Right renal pelvis (tissue), 4 donors: ENCODE measurements around the gene TAS2R41. TPM values are rescaled to one million over a fixed set of nuclear protein-coding genes. Genes with fewer than 3 reads are reported as not detected.
"Not testable (repeated sequence)": the region's sequence is repeated elsewhere in the genome, so short reads cannot be mapped to it uniquely, and the experiment has no call there.

Source experiments
- DNase-seq, 4 donors: peaks; one replicate each; pipeline ENCODE4 v3.0.0-alpha.2; 2013; ENCODE audit warnings: low read depth in 4 of 4, low spot score in 3 of 4, missing footprints in 1 of 4
- polyA plus RNA-seq, 4 donors: library from polyadenylated mRNA; unstranded; fragments of 120-200 nt; gene quantifications; one replicate each; pipeline ENCODE4 v1.2.1, GENCODE V29; 2013; ENCODE audit not compliant: insufficient read length in 4 of 4

TAS2R41 gene
- polyA plus RNA-seq, 4 donors, result not detected

DNA sequence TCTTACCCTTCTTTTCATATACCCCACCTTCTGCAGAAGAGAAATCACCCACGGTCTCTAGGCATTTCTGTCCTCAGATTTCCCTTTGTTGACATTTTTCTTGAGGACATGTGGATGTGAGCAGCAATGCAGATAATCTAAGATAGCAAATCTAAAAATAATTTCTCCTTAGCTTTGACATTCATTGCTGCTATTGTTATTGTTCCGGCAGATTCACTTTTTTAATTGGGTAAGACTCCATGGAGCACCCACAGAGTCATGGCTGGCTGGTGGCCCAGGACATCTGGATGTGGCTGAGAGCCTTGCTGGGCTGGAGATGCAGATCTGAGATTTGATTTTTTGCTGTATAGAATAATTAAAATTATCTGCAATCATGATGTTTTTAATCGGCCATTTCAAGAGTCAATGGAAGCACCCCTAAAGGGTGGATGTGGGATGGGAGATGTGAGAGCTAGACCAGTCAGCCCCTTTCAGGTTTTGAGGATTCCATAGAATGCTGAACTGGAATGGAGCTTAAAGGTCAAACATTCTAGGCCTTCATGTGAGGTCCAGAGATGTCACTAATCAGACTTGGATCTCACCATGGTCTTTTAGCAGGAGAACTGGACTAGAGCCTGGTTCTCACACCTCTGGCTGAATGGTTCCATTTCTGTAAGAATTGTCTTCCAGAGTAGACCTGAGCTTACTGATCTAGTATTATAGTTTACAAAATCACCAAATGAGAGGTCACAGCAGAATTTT lies 37.5 kb downstream of the TAS2R41 start:
- DNase-seq, result no peak

DNA sequence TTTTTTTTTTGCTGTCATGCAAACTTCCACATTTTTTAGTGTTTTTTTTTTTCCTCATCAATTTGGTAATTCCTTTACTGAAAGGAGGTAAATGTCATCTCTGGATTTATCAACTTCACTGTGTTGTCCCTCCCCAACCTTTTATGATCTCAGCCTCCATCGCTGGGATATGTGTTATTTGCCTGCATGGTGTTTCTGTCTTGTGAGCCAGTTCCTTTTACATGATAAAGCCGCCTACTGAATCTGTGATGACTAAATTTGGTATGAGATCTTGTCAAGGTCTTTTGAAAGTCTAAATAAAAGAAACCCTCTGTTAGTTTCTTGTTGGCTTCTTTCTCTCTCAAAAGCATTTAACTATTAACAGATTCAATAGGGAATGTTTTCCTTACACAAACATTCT lies 39.3 kb downstream of the TAS2R41 start:
- DNase-seq, result no peak

DNA sequence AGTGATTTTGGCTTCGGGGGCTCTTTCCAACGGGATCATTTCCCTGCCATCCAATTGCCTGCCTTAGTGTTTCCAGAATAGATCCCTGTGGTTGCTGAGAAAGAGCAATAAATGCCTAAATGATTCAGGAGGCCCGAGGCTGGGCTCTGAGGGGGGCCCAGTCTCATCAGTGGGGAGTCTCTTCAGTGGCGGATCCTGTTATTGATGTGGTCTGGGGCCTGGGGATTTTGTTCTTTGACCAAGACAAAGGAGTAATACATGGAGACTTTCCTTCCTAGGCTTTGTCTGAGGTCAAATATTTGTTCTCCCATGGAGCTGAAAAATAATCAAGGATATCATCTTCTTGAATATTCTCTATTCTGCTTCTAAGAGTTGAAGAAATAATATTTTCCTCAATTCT lies 40.8 kb downstream of the TAS2R41 start:
- no peak for DNase-seq

DNA sequence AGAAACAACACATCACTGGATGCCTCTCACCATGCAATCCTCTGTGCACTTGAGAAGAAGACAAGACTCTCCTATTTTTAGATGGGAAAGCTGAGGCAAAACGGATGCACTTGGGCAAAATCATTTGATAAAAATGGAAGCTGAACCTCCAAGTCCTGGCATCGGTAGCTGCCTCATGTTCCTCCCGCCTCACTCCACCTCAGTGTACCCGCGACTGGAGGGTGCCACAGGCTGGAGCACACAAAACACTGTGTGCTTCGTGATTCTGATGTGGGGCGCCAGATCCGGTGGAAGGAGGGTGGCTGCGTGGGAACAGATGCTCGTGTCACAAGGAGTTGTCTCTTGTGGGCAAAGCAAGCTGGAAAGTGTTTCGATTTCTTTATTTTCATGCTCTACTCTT lies 41.3 kb downstream of the TAS2R41 start:
- DNase-seq, result no peak

DNA sequence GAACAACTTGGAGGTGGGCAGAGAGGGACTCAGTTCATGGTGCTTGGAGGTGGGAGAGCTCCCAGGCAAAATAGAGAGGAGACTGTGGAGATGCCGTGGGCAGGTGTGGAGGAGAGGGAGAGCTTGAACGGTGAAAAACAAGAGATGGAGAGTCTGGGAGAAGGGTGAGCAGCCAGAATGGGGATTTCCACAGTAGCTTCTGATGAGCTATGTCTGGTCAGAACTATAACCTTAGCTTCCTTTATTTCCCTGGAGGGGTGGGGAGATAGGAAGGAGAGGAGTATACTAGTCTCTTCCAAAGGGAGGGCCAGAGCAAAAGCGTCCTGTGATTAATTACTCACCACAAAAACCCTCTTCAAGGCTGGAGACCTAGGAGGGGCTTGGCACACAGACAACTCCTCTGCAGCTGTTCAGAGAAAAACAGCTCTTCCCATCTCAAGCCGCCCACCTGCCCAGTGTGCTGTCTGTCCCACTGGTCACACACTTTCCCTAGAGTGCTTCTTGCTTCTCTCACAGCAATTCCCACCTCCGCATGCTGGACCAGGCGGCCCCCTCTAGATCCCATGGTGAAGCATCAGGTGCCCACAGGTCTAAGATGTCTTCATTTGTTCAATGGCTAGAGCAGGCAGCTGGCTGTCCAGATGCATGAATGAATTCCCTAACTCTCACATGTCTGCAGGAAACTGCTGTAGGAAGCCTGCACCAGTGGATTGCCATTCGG lies 41.9 kb downstream of the TAS2R41 start:
- no peak for DNase-seq

DNA sequence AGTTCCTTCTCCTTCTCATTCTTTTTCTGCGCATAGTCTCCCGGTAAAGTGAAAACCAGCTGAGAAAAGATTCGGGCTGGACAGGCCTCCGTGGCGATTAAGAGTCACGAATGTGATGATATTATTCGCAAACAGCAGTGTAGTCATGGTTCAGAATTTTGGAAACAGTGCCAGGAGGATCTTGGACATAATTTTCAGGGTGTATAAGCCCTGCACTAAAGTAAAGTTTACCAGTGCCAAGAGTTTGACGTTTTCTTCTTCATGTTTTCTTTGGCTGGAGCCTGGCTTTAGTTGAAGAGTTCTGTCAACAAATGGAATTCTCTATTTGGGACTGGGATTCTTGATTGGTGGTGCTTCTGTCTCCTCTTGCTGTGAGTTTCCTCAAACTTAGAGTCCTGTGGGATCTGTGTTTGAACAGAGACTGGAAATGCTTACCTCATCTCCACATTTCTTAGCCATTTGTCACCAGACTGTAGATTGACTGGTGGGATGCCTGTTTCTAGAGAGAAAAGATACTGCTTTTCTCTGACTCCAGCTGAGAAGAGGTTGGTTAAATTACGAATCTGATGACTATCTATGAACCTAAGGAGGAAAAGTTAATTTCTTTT lies 44.7 kb downstream of the TAS2R41 start:
- DNase-seq, result not testable (repeated sequence)

Other genes with a start within 250 kb of the TAS2R41 start
- 100 to 1,000 TPM; 192 to 226 (median 217) TPM for gene GSTK1, start 214.4 kb upstream of the TAS2R41 start, polyA plus RNA-seq
- gene TMEM139, start 192.9 kb upstream of the TAS2R41 start, polyA plus RNA-seq, result 10 to 100 TPM; 57.0 to 76.0 (median 60.8) TPM
- gene CASP2, start 189.5 kb upstream of the TAS2R41 start, polyA plus RNA-seq, result 10 to 100 TPM; 46.6 to 57.5 (median 48.5) TPM
- gene CLCN1, start 161.8 kb upstream of the TAS2R41 start, polyA plus RNA-seq, result under 1 TPM; 0.11 to 0.21 (median 0.17) TPM
- 1 to 10 TPM; 2.1 to 3.0 (median 2.5) TPM for gene FAM131B, start 115.2 kb upstream of the TAS2R41 start, polyA plus RNA-seq
- 100 to 1,000 TPM in 1 of 4 donors, 10 to 100 TPM in 3; 75.8 to 120 (median 89.8) TPM for gene ZYX, start 96.5 kb upstream of the TAS2R41 start, polyA plus RNA-seq
- 10 to 100 TPM; 16.5 to 22.5 (median 17.6) TPM for gene EPHA1, start 69.0 kb upstream of the TAS2R41 start, polyA plus RNA-seq
- not detected for gene TAS2R60, start 34.4 kb upstream of the TAS2R41 start, polyA plus RNA-seq
- gene CTAGE15, start 93.9 kb downstream of the TAS2R41 start, polyA plus RNA-seq, result 1 to 10 TPM in 1 of 4 donors, under 1 TPM in 3; 0.08 to 1.4 (median 0.60) TPM
- gene TCAF2, start 143.1 kb downstream of the TAS2R41 start, polyA plus RNA-seq, result 1 to 10 TPM; 2.4 to 4.0 (median 3.0) TPM